HepG2 (cell line): Measurements from ENCODE around the gene KIAA0930. TPM values are rescaled to one million over a fixed set of nuclear protein-coding genes. Genes with fewer than 3 reads are reported as not detected.
A peak's percentile ranks its signal among the peaks of the same experiment; 100 is the strongest.

ENCODE experiments used
- ARNT2 ChIP-seq: sonication (generic); formaldehyde crosslinking; IDR thresholded peaks from 2 replicates; pipeline ENCODE4 v1.8.0; 2022; ENCODE audit warnings: mild to moderate bottlenecking, low read depth, missing genetic modification reagents, moderate library complexity
- KDM5A ChIP-seq: fragments of 200-600 bp; sonication (generic); IDR thresholded peaks from 2 replicates; pipeline ENCODE4 v1.7.0; 2018; ENCODE audit warnings: antibody characterized with exemption, mild to moderate bottlenecking, low read length, borderline replicate concordance
- MEIS2 ChIP-seq: sonication (generic); formaldehyde crosslinking; IDR thresholded peaks from 2 replicates; pipeline ENCODE4 v1.9.0; 2021; ENCODE audit warnings: mild to moderate bottlenecking, missing genetic modification reagents
- MTF1 ChIP-seq: sonication (generic); formaldehyde crosslinking; IDR thresholded peaks from 2 replicates; pipeline ENCODE4 v1.5.0; 2020; ENCODE audit warnings: missing genetic modification reagents
- MYC ChIP-seq: sonication (generic); formaldehyde crosslinking; IDR thresholded peaks from 2 replicates; pipeline ENCODE4 v1.9.0; 2021; ENCODE audit warnings: missing genetic modification reagents, borderline replicate concordance
- PHF21A ChIP-seq: sonication (generic); formaldehyde crosslinking; IDR thresholded peaks from 2 replicates; pipeline ENCODE4 v1.5.0; 2020; ENCODE audit warnings: mild to moderate bottlenecking, missing genetic modification reagents
- ZFX ChIP-seq: sonication (generic); formaldehyde crosslinking; IDR thresholded peaks from 2 replicates; pipeline ENCODE4 v1.4.0; 2020; ENCODE audit warnings: mild to moderate bottlenecking, low read depth, missing genetic modification reagents, moderate library complexity
- ZNF547 ChIP-seq: sonication (generic); formaldehyde crosslinking; IDR thresholded peaks from 2 replicates; pipeline ENCODE4 v1.5.1; 2020; ENCODE audit warnings: mild to moderate bottlenecking, missing genetic modification reagents
- ZNF556 ChIP-seq: sonication (generic); formaldehyde crosslinking; IDR thresholded peaks from 2 replicates; pipeline ENCODE4 v1.4.0; 2020; ENCODE audit warnings: mild to moderate bottlenecking, missing genetic modification reagents, borderline replicate concordance
- ZNF776 ChIP-seq: sonication (generic); formaldehyde crosslinking; IDR thresholded peaks from 2 replicates; pipeline ENCODE4 v1.4.0; 2020; ENCODE audit warnings: mild to moderate bottlenecking, missing genetic modification reagents
- ZNF792 ChIP-seq: IDR thresholded peaks from 2 replicates; pipeline ENCODE4 v1.6.1; 2016
- polyA plus RNA-seq, 8 experiments: library from polyadenylated mRNA; depleted of rRNA in 3 of 8; stranded (reverse) in 7 of 8; unstranded in 1 of 8; fragments of >200 nt; fragmentation: Illumina TruSeq in 4 of 8; extraction: Trizol in 4 of 8; gene quantifications; 2 replicates each; pipeline versions ENCODE4 v1.2.1 to v1.2.3, GENCODE V29; 2011 to 2016; ENCODE audit warnings: low read depth in 4 of 8, missing spikeins in 1 of 8, mixed read lengths in 1 of 8; ENCODE audit not compliant: insufficient read depth in 1 of 8
- total RNA-seq, 5 experiments: library from RNA; depleted of rRNA; stranded (reverse); fragments of >200 nt; fragmentation: Illumina TruSeq; extraction: Trizol; gene quantifications; 2 replicates each; pipeline ENCODE4 v1.2.3, GENCODE V29; 2016; ENCODE audit warnings: low read depth in 1 of 5
- TF ChIP-seq, protein P1 (sequence below): sonication (generic); formaldehyde crosslinking; IDR thresholded peaks from 2 replicates; pipeline ENCODE4 v1.9.0; 2021; ENCODE audit warnings: missing genetic modification reagents, borderline replicate concordance
- TF ChIP-seq, protein P2 (sequence below): sonication (generic); formaldehyde crosslinking; IDR thresholded peaks from 2 replicates; pipeline ENCODE4 v1.4.0; 2020; ENCODE audit warnings: missing genetic modification reagents
- TF ChIP-seq, protein P3 (sequence below): sonication (generic); formaldehyde crosslinking; IDR thresholded peaks from 2 replicates; pipeline ENCODE4 v1.5.1; 2020; ENCODE audit warnings: mild to moderate bottlenecking, missing genetic modification reagents, moderate library complexity
- TF ChIP-seq, protein P4 (sequence below): IDR thresholded peaks from 2 replicates; pipeline ENCODE4 v1.6.1; 2016
- TF ChIP-seq, protein P5 (sequence below): sonication (generic); formaldehyde crosslinking; IDR thresholded peaks from 2 replicates; pipeline ENCODE4 v1.4.0; 2020; ENCODE audit warnings: mild to moderate bottlenecking, missing genetic modification reagents

Gene KIAA0930
- total and polyA plus RNA-seq, 2 of the 13 experiments (the other 11 are each of a cell fraction or from before 2014, with no cell fraction given), result 27.0 to 38.2 TPM

DNA sequence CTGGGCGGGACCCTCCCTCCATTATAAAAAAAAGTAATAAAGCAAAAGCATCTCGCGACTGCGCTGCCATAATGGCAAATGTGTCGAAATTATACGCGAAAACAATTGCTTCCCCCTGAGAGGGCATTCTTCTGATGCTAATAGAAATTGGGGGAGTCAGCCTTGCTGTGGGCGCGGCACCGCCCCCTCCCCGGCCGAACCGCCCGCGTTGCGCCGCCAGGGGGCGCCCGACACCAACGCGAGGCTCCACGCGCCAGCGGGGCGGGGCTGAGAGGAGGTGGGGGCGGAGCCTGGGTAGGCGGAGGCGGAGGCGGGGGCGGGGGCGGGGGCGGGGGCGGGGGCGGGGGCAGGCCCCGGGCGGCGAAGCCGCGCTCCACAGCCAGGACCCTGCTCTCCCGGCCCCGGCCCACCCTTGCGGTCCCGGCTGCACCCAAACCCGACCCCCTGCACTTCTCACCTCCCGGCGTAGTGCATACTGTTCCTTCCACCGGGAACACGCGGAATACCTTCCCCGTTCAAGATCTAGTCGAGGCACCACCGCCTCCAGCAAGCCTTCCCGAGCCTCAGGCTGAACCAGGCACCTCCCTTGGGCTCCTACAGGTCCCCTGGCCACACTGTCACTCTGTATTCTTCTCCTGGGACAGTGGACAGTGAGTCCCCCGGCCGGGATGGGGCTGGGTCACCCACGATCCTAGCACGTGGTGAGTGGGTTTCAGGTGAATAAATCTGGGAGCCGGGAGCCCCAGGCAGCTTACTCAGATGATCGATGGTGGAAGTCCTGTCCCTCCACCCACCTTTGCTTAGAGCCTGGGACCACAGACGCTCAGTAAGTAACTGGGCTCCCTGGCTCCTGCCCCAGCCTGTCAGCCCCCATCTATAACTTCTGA is 28.5 kb upstream of the KIAA0930 start (continued):
- TF ChIP-seq, protein P1, sequence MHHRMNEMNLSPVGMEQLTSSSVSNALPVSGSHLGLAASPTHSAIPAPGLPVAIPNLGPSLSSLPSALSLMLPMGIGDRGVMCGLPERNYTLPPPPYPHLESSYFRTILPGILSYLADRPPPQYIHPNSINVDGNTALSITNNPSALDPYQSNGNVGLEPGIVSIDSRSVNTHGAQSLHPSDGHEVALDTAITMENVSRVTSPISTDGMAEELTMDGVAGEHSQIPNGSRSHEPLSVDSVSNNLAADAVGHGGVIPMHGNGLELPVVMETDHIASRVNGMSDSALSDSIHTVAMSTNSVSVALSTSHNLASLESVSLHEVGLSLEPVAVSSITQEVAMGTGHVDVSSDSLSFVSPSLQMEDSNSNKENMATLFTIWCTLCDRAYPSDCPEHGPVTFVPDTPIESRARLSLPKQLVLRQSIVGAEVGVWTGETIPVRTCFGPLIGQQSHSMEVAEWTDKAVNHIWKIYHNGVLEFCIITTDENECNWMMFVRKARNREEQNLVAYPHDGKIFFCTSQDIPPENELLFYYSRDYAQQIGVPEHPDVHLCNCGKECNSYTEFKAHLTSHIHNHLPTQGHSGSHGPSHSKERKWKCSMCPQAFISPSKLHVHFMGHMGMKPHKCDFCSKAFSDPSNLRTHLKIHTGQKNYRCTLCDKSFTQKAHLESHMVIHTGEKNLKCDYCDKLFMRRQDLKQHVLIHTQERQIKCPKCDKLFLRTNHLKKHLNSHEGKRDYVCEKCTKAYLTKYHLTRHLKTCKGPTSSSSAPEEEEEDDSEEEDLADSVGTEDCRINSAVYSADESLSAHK (CRISPR knock-in tag), result no peak
- TF ChIP-seq, protein P2, sequence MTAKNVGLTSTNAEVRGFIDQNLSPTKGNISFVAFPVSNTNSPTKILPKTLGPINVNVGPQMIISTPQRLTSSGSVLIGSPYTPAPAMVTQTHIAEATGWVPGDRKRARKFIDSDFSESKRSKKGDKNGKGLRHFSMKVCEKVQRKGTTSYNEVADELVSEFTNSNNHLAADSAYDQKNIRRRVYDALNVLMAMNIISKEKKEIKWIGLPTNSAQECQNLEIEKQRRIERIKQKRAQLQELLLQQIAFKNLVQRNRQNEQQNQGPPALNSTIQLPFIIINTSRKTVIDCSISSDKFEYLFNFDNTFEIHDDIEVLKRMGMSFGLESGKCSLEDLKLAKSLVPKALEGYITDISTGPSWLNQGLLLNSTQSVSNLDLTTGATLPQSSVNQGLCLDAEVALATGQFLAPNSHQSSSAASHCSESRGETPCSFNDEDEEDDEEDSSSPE, result no peak; the same call in 1 of the 2 replicates
- 0 out of 2 replicates have a peak, but pooled peaks have one; percentile 28 for TF ChIP-seq ZNF792 (CRISPR knock-in tag)
- TF ChIP-seq MTF1, result no peak
- 0 out of 2 replicates have a peak, but pooled peaks have one; percentile 33 for TF ChIP-seq ZNF776 (CRISPR knock-in tag)
- TF ChIP-seq PHF21A (CRISPR knock-in tag), result peak; percentile 24; the same call in 1 of the 2 replicates
- TF ChIP-seq, protein P3, sequence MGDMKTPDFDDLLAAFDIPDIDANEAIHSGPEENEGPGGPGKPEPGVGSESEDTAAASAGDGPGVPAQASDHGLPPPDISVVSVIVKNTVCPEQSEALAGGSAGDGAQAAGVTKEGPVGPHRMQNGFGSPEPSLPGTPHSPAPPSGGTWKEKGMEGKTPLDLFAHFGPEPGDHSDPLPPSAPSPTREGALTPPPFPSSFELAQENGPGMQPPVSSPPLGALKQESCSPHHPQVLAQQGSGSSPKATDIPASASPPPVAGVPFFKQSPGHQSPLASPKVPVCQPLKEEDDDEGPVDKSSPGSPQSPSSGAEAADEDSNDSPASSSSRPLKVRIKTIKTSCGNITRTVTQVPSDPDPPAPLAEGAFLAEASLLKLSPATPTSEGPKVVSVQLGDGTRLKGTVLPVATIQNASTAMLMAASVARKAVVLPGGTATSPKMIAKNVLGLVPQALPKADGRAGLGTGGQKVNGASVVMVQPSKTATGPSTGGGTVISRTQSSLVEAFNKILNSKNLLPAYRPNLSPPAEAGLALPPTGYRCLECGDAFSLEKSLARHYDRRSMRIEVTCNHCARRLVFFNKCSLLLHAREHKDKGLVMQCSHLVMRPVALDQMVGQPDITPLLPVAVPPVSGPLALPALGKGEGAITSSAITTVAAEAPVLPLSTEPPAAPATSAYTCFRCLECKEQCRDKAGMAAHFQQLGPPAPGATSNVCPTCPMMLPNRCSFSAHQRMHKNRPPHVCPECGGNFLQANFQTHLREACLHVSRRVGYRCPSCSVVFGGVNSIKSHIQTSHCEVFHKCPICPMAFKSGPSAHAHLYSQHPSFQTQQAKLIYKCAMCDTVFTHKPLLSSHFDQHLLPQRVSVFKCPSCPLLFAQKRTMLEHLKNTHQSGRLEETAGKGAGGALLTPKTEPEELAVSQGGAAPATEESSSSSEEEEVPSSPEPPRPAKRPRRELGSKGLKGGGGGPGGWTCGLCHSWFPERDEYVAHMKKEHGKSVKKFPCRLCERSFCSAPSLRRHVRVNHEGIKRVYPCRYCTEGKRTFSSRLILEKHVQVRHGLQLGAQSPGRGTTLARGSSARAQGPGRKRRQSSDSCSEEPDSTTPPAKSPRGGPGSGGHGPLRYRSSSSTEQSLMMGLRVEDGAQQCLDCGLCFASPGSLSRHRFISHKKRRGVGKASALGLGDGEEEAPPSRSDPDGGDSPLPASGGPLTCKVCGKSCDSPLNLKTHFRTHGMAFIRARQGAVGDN, result peak; percentile 79
- 0 out of 2 replicates have a peak, but pooled peaks have one; percentile 49 for TF ChIP-seq MEIS2
- 0 out of 2 replicates have a peak, but pooled peaks have one; percentile 41 for TF ChIP-seq KDM5A
- peak; percentile 39; the same call in 1 of the 2 replicates for TF ChIP-seq ZFX (CRISPR knock-in tag)
- TF ChIP-seq, protein P4, sequence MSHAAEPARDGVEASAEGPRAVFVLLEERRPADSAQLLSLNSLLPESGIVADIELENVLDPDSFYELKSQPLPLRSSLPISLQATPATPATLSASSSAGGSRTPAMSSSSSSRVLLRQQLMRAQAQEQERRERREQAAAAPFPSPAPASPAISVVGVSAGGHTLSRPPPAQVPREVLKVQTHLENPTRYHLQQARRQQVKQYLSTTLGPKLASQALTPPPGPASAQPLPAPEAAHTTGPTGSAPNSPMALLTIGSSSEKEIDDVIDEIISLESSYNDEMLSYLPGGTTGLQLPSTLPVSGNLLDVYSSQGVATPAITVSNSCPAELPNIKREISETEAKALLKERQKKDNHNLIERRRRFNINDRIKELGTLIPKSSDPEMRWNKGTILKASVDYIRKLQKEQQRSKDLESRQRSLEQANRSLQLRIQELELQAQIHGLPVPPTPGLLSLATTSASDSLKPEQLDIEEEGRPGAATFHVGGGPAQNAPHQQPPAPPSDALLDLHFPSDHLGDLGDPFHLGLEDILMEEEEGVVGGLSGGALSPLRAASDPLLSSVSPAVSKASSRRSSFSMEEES (CRISPR knock-in tag), result 0 out of 2 replicates have a peak, but pooled peaks have one; percentile 6
- TF ChIP-seq ARNT2 (CRISPR knock-in tag), result peak; percentile 51; the same call in 1 of the 2 replicates
- TF ChIP-seq ZNF547, result peak; percentile 49; the same call in 1 of the 2 replicates
- TF ChIP-seq, protein P5, sequence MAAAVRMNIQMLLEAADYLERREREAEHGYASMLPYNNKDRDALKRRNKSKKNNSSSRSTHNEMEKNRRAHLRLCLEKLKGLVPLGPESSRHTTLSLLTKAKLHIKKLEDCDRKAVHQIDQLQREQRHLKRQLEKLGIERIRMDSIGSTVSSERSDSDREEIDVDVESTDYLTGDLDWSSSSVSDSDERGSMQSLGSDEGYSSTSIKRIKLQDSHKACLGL, result peak; percentile 33; the same call in 1 of the 2 replicates
- TF ChIP-seq MYC, result peak; percentile 55; the same call in 1 of the 2 replicates
- TF ChIP-seq ZNF556, result no peak
